CD4-positive, alpha-beta T cell (primary cell): ENCODE measurements around the gene ARHGEF37. TPM values are rescaled to one million over a fixed set of nuclear protein-coding genes. Genes with fewer than 3 reads are reported as not detected.

Source experiments
- ATAC-seq: fragments of 200-7000 bp; cut with Tn5 transposase; one replicate; pipeline ENCODE4 v1.10.0; 2022; ENCODE audit warnings: mild to moderate bottlenecking; ENCODE audit not compliant: poor library complexity
- CTCF ChIA-PET: fragments of 350-600 bp; sonication (Branson Sonifier 250); formaldehyde crosslinking; loops from one replicate; lab custom pipeline; 2021; ENCODE audit warnings: antibody characterized with exemption, inconsistent platforms; lab: Charles Lee
- POLR2A ChIA-PET: fragments of 350-600 bp; sonication (Branson Sonifier 250); formaldehyde crosslinking; loops from one replicate; lab custom pipeline; 2021; ENCODE audit warnings: antibody characterized with exemption, inconsistent platforms; lab: Charles Lee
- DNase-seq, 14 experiments: peaks; one replicate each; pipeline ENCODE4 v3.0.0-alpha.2; 2013 to 2020; ENCODE audit warnings: mixed read lengths in 2 of 14
- H3K27ac ChIP-seq, 2 donors: one replicate each; pipeline versions ENCODE4 v1.5.1 to v1.7.0; 2013; ENCODE audit warnings: low read length in 2 of 2, low read depth in 1 of 2, mild to moderate bottlenecking in 1 of 2
- H3K27me3 ChIP-seq, 2 experiments: 1 replicate in 1 of 2; 2 replicates in 1 of 2; pipeline versions ENCODE4 v1.6.1 to v1.7.0; 2013; ENCODE audit warnings: low read length in 2 of 2, control low read depth in 1 of 2, mild to moderate bottlenecking in 1 of 2, moderate library complexity in 1 of 2; ENCODE audit not compliant: insufficient read depth in 2 of 2, control insufficient read depth in 1 of 2
- H3K36me3 ChIP-seq: one replicate; pipeline ENCODE4 v1.6.1; 2013; ENCODE audit warnings: low read length, control low read depth; ENCODE audit not compliant: insufficient read depth
- H3K4me1 ChIP-seq: one replicate; pipeline ENCODE4 v1.6.1; 2013; ENCODE audit warnings: low read length, control low read depth; ENCODE audit not compliant: insufficient read depth
- H3K4me3 ChIP-seq: one replicate; pipeline ENCODE4 v1.5.1; 2013; ENCODE audit warnings: mild to moderate bottlenecking, low read length, moderate library complexity
- H3K9me3 ChIP-seq, 2 experiments: 1 replicate in 1 of 2; 2 replicates in 1 of 2; pipeline versions ENCODE4 v1.6.1 to v1.7.0; 2013; ENCODE audit warnings: low read length in 2 of 2, mild to moderate bottlenecking in 2 of 2, control low read depth in 1 of 2, moderate library complexity in 1 of 2; ENCODE audit not compliant: control insufficient read depth in 1 of 2, insufficient read depth in 1 of 2
- H3K27ac Mint-ChIP-seq: one replicate; pipeline ENCODE4 v1.8.0; 2020; ENCODE audit warnings: mixed read lengths
- H3K27me3 Mint-ChIP-seq: one replicate; pipeline ENCODE4 v1.8.0; 2021; ENCODE audit warnings: mixed read lengths
- H3K36me3 Mint-ChIP-seq: one replicate; pipeline ENCODE4 v1.8.0; 2021; ENCODE audit warnings: low read depth, mixed read lengths
- H3K4me1 Mint-ChIP-seq: one replicate; pipeline ENCODE4 v1.8.0; 2021; ENCODE audit warnings: low read depth, mixed read lengths
- H3K4me3 Mint-ChIP-seq: one replicate; pipeline ENCODE4 v1.8.0; 2020; ENCODE audit warnings: mild to moderate bottlenecking, mixed read lengths
- H3K9me3 Mint-ChIP-seq: one replicate; pipeline ENCODE4 v1.8.0; 2020; ENCODE audit warnings: mixed read lengths
- CTCF ChIP-seq: fragments of 200-600 bp; IDR thresholded peaks from one replicate; pipeline ENCODE4 v1.8.0; 2022; ENCODE audit warnings: antibody characterized with exemption, mild to moderate bottlenecking
- intact Hi-C, 2 experiments: fragments of 100-400 bp; cut with DNase I in 1 of 2; cut with micrococcal nuclease in 1 of 2; formaldehyde crosslinking; loops; one replicate each; pipeline versions ENCODE4 v1.15.1 to v1.9.0; 2023 to 2025; cut with DNase I, micrococcal nuclease
- total RNA-seq, 174 experiments: library from RNA in 2 of 174; stranded (reverse) in 2 of 174; gene quantifications; one replicate each; pipeline ENCODE4 v1.2.3 and lab custom pipeline; 2021 to 2026

Gene ARHGEF37
- total RNA-seq, 2 experiments from 2014 or later = 0.41 TPM; not detected in 1

- ChIA-PET POLR2A (no interaction called here), CTCF (no interaction called here)
- Histone ChIP-seq H3K9me3 (no peaks in the 10 kb centered on the region), H3K4me3 (no peak overlapping the region), H3K4me1 (no peaks in the 10 kb centered on the region), H3K36me3 (no peaks in the 10 kb centered on the region), H3K27me3 (no peaks in the 10 kb centered on the region), H3K27ac (no peak overlapping the region)
- Mint-ChIP-seq H3K4me3 (no peak overlapping the region), H3K27me3 (no peaks in the 10 kb centered on the region), H3K4me1 (no peaks in the 10 kb centered on the region), H3K36me3 (no peaks in the 10 kb centered on the region), H3K9me3 (no peaks in the 10 kb centered on the region), H3K27ac (no peak overlapping the region)
- ATAC-seq = no peak
- DNase-seq = peak in 3 of 14 experiments; percentile 30 to 36 (median 30)
- intact Hi-C loops = no loop called here
- TF ChIP-seq CTCF = no peak
These were observed 37.4 kb downstream of the ARHGEF37 start for GRCh38 chr5:149618581-149619248.

GRCh38 chr5:149621415-149622098 lies 40.3 kb downstream of the ARHGEF37 start:
- CTCF ChIA-PET = no interaction called here
- no peaks in the 10 kb centered on the region for H3K4me1 Mint-ChIP-seq
- H3K36me3 ChIP-seq = no peaks in the 10 kb centered on the region
- no peak for TF ChIP-seq CTCF
- no peaks in the 10 kb centered on the region for H3K27me3 ChIP-seq
- no peak overlapping the region for H3K4me3 Mint-ChIP-seq
- no peak overlapping the region for H3K27ac ChIP-seq
- H3K9me3 Mint-ChIP-seq = no peaks in the 10 kb centered on the region
- no peaks in the 10 kb centered on the region for H3K36me3 Mint-ChIP-seq
- no peak for DNase-seq
- ATAC-seq = no peak
- no peaks in the 10 kb centered on the region for H3K9me3 ChIP-seq
- H3K27ac Mint-ChIP-seq = no peak overlapping the region
- no peaks in the 10 kb centered on the region for H3K4me1 ChIP-seq
- intact Hi-C loops = no loop called here
- no peaks in the 10 kb centered on the region for H3K27me3 Mint-ChIP-seq
- H3K4me3 ChIP-seq = no peak overlapping the region
- POLR2A ChIA-PET = no interaction called here

DNA sequence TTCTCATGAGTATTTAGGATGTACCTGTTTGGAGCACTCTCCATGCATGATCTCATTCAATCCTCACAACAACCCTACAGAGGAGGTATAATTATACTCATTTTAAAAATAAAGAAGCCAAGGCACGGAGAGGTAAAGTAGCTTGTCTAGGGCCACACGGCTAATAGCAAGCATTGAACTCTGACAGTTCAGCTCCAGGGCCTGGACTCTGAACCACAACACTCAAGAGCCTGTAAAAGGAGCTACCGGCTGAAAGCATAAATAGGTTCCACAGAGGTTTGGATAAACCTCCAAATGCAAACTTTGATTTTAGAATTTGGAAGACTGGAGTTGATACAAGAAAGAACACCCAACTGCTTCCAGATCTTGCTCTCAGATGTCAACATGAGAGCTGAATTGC lies 41.2 kb downstream of the ARHGEF37 start:
- no peaks in the 10 kb centered on the region for H3K27me3 Mint-ChIP-seq
- no peaks in the 10 kb centered on the region for H3K36me3 ChIP-seq
- CTCF ChIA-PET = no interaction called here
- ATAC-seq (no peak), DNase-seq (no peak)
- intact Hi-C loops = no loop called here
- no peak for TF ChIP-seq CTCF
- H3K27me3 ChIP-seq = no peaks in the 10 kb centered on the region
- H3K27ac ChIP-seq = no peak overlapping the region
- H3K4me3 ChIP-seq = no peak overlapping the region
- H3K4me1 ChIP-seq = no peaks in the 10 kb centered on the region
- no peaks in the 10 kb centered on the region for H3K4me1 Mint-ChIP-seq
- POLR2A ChIA-PET = interaction anchor here (0.6 kb wide), 1 partner anchor 179 kb away, joined by 3 read pairs; no protein-coding TSS in a partner anchor
- no peaks in the 10 kb centered on the region for H3K9me3 ChIP-seq
- H3K27ac Mint-ChIP-seq = no peak overlapping the region
- no peak overlapping the region for H3K4me3 Mint-ChIP-seq
- H3K36me3 Mint-ChIP-seq = no peaks in the 10 kb centered on the region
- no peaks in the 10 kb centered on the region for H3K9me3 Mint-ChIP-seq
